IMR-90 (cell line): ENCODE results near the gene DIP2C. TPM values are rescaled to one million over a fixed set of nuclear protein-coding genes. Genes with fewer than 3 reads are reported as not detected.

Experiments used
- ATAC-seq: fragments of 200-7000 bp; cut with Tn5 transposase; 2 replicates; pipeline ENCODE4 v1.9.1; 2020; ENCODE audit warnings: low read depth, mild to moderate bottlenecking, moderate library complexity
- BruUV-seq: library from RNA; stranded (reverse); fragments of 400-500 nt; replicated peaks from 2 replicates; lab custom pipeline; 2021; lab: Mats Ljungman, UMichigan
- CTCF ChIA-PET: fragments of 300-600 bp; formaldehyde crosslinking; extraction: SDS; loops from one replicate; lab custom pipeline; 2021; ENCODE audit warnings: antibody characterized with exemption; lab: Yijun Ruan, JAX
- POLR2A ChIA-PET: fragments of 300-600 bp; sonication (Branson Sonifier 250); formaldehyde crosslinking; loops from one replicate; lab custom pipeline; 2022; ENCODE audit warnings: antibody characterized with exemption; ENCODE audit not compliant: unreplicated experiment; lab: Charles Lee
- DNase-seq: peaks from one replicate; pipeline ENCODE4 v3.0.0; 2013
- H2AFZ ChIP-seq: replicated peaks from 2 replicates; pipeline ENCODE3; 2013; ENCODE audit warnings: low read length, mild to moderate bottlenecking; ENCODE audit not compliant: poor library complexity
- H2AK5ac ChIP-seq: 2 replicates; pipeline ENCODE4 v1.6.1; 2013; ENCODE audit warnings: low read depth, low read length, inconsistent platforms
- H2AK9ac ChIP-seq: replicated peaks from 2 replicates; pipeline ENCODE3; 2013; ENCODE audit warnings: mild to moderate bottlenecking, low read depth, low read length, moderate library complexity; ENCODE audit not compliant: poor library complexity
- H2BK120ac ChIP-seq: 2 replicates; pipeline ENCODE4 v1.6.1; 2013; ENCODE audit warnings: low read depth, low read length, inconsistent platforms
- H2BK15ac ChIP-seq: 3 replicates; pipeline ENCODE4 v1.6.1; 2013; ENCODE audit warnings: low read depth, low read length, inconsistent platforms
- H2BK20ac ChIP-seq: 2 replicates; pipeline ENCODE4 v1.6.1; 2013; ENCODE audit warnings: low read depth, mild to moderate bottlenecking, inconsistent platforms, low read length, moderate library complexity
- H2BK5ac ChIP-seq: 2 replicates; pipeline ENCODE4 v1.6.1; 2013; ENCODE audit warnings: mild to moderate bottlenecking, low read depth, low read length, inconsistent platforms; ENCODE audit not compliant: poor library complexity, severe bottlenecking
- H3K14ac ChIP-seq: replicated peaks from 2 replicates; pipeline ENCODE4 v1.6.1; 2013; ENCODE audit warnings: low read depth, low read length, inconsistent platforms
- H3K18ac ChIP-seq: 2 replicates; pipeline ENCODE4 v1.6.1; 2013; ENCODE audit warnings: low read depth, low read length, control low read depth
- H3K23ac ChIP-seq: 2 replicates; pipeline ENCODE4 v1.6.1; 2013; ENCODE audit warnings: low read depth, low read length, inconsistent platforms
- H3K27ac ChIP-seq: 2 replicates; pipeline ENCODE4 v1.5.1; 2013; ENCODE audit warnings: mild to moderate bottlenecking, control low read depth, low read length; ENCODE audit not compliant: insufficient read depth
- H3K27me3 ChIP-seq: 2 replicates; pipeline ENCODE4 v1.6.1; 2013; ENCODE audit warnings: low read length; ENCODE audit not compliant: control insufficient read depth, insufficient read depth
- H3K36me3 ChIP-seq: 2 replicates; pipeline ENCODE4 v1.6.1; 2013; ENCODE audit warnings: low read length, mixed read lengths; ENCODE audit not compliant: control insufficient read depth, insufficient read depth
- H3K4ac ChIP-seq: 2 replicates; pipeline ENCODE4 v1.6.1; 2013; ENCODE audit warnings: low read depth, low read length, inconsistent platforms
- H3K4me1 ChIP-seq: 2 replicates; pipeline ENCODE4 v1.6.1; 2013; ENCODE audit warnings: low read length, mixed read lengths; ENCODE audit not compliant: control insufficient read depth, insufficient read depth
- H3K4me2 ChIP-seq: 2 replicates; pipeline ENCODE4 v1.6.1; 2013; ENCODE audit warnings: low read depth, mild to moderate bottlenecking, control low read depth, low read length, moderate library complexity
- H3K4me3 ChIP-seq: 2 replicates; pipeline ENCODE4 v1.5.1; 2013; ENCODE audit warnings: low read depth, mild to moderate bottlenecking, control low read depth, low read length, moderate library complexity; ENCODE audit not compliant: insufficient read depth
- H3K56ac ChIP-seq: 2 replicates; pipeline ENCODE4 v1.6.1; 2013; ENCODE audit warnings: low read length, inconsistent platforms; ENCODE audit not compliant: insufficient read depth; ENCODE audit errors: extremely low read depth
- H3K79me1 ChIP-seq, 2 experiments: 2 replicates each; pipeline ENCODE4 v1.6.1; 2013; ENCODE audit warnings: low read length in 2 of 2, inconsistent platforms in 1 of 2, low read depth in 1 of 2
- H3K9ac ChIP-seq: 2 replicates; pipeline ENCODE4 v1.6.1; 2013; ENCODE audit warnings: low read depth, low read length, control low read depth
- H3K9me1 ChIP-seq: 2 replicates; pipeline ENCODE4 v1.6.1; 2013; ENCODE audit warnings: low read length, inconsistent platforms; ENCODE audit not compliant: insufficient read depth
- H3K9me3 ChIP-seq: 2 replicates; pipeline ENCODE4 v1.6.1; 2013; ENCODE audit warnings: low read length; ENCODE audit not compliant: control insufficient read depth, insufficient read depth
- H4K20me1 ChIP-seq: 2 replicates; pipeline ENCODE4 v1.6.1; 2013; ENCODE audit warnings: low read length, inconsistent platforms; ENCODE audit not compliant: insufficient read depth
- H4K5ac ChIP-seq: 2 replicates; pipeline ENCODE4 v1.6.1; 2013; ENCODE audit warnings: mild to moderate bottlenecking, low read depth, low read length, control low read depth
- H4K8ac ChIP-seq, 2 experiments: 2 replicates each; pipeline ENCODE4 v1.6.1; 2013; ENCODE audit warnings: low read depth in 2 of 2, low read length in 2 of 2, control low read depth in 1 of 2, inconsistent platforms in 1 of 2
- H4K91ac ChIP-seq: 2 replicates; pipeline ENCODE4 v1.6.1; 2013; ENCODE audit warnings: low read depth, low read length, inconsistent platforms; ENCODE audit not compliant: insufficient read depth
- BHLHE40 ChIP-seq: fragments of 150-350 bp; IDR thresholded peaks from 2 replicates; pipeline ENCODE4 v1.6.1; 2016; ENCODE audit warnings: mild to moderate bottlenecking, low read depth, low read length
- CEBPB ChIP-seq: IDR thresholded peaks from 2 replicates; pipeline ENCODE4 v1.6.1; 2012; ENCODE audit warnings: low read depth, low read length, improper control_type of control experiment
- CHD1 ChIP-seq: IDR thresholded peaks from 2 replicates; pipeline ENCODE4 v1.6.1; 2012; ENCODE audit warnings: low read depth, low read length, improper control_type of control experiment
- FOS ChIP-seq: fragments of 150-350 bp; IDR thresholded peaks from 2 replicates; pipeline ENCODE4 v1.6.1; 2016; ENCODE audit warnings: low read depth, low read length
- MAFK ChIP-seq: IDR thresholded peaks from 2 replicates; pipeline ENCODE4 v1.6.1; 2012; ENCODE audit warnings: low read depth, low read length, improper control_type of control experiment
- MAZ ChIP-seq: IDR thresholded peaks from 2 replicates; pipeline ENCODE4 v1.6.1; 2012; ENCODE audit warnings: low read depth, mild to moderate bottlenecking, low read length, improper control_type of control experiment, moderate library complexity, borderline replicate concordance
- MXI1 ChIP-seq: IDR thresholded peaks from 2 replicates; pipeline ENCODE4 v1.6.1; 2012; ENCODE audit warnings: low read depth, mild to moderate bottlenecking, low read length, moderate library complexity, borderline replicate concordance
- NFE2L2 ChIP-seq: fragments of 150-350 bp; IDR thresholded peaks from 2 replicates; pipeline ENCODE4 v1.6.1; 2016; ENCODE audit warnings: low read depth, mild to moderate bottlenecking, low read length
- POLR2A ChIP-seq: IDR thresholded peaks from 2 replicates; pipeline ENCODE4 v1.6.1; 2012; ENCODE audit warnings: mild to moderate bottlenecking, low read depth, low read length
- RAD21 ChIP-seq: IDR thresholded peaks from 2 replicates; pipeline ENCODE4 v1.6.1; 2012; ENCODE audit warnings: low read length, improper control_type of control experiment
- RFX5 ChIP-seq: IDR thresholded peaks from 2 replicates; pipeline ENCODE4 v1.8.0; 2012; ENCODE audit warnings: low read depth, mild to moderate bottlenecking, low read length, moderate library complexity
- WGBS, 2 experiments: methylation state at CpG; one replicate each; pipeline versions ENCODE4 v1.1.5 to v1.1.7; 2013; ENCODE audit warnings: missing lambda C conversion rate in 2 of 2; ENCODE audit not compliant: insufficient read length in 1 of 2; ENCODE audit errors: extremely low coverage in 2 of 2; 5-methylcytosine and 5-hydroxymethylcytosine counted together
- dilution Hi-C: fragments of 300-500 bp; cut with HindIII; formaldehyde crosslinking; loops from one replicate; pipeline ENCODE4 v1.14.3; 2018; ENCODE audit warnings: low sequenced_read_pairs; ENCODE audit not compliant: unreplicated experiment
- in situ Hi-C: fragments of 300-500 bp; cut with MboI; formaldehyde crosslinking; loops from 3 replicates; pipeline ENCODE4 v1.14.3; 2019; ENCODE audit warnings: low sequenced_read_pairs, inconsistent platforms, mixed read lengths
- intact Hi-C: fragments of 100-400 bp; cut with micrococcal nuclease; formaldehyde crosslinking; loops from 2 replicates; pipeline ENCODE4 v1.10.0; 2022
- polyA plus RNA-seq, 3 experiments: library from polyadenylated mRNA; depleted of rRNA; stranded (reverse); fragments of >200 nt; gene quantifications; 2 replicates each; pipeline ENCODE4 v1.2.3, GENCODE V29; 2012; ENCODE audit warnings: low replicate concordance in 1 of 3
- total RNA-seq: library from RNA; depleted of rRNA; stranded (reverse); fragments of >200 nt; gene quantifications from 2 replicates; pipeline ENCODE4 v1.2.3, GENCODE V29; 2012
- TF ChIP-seq, protein P1 (sequence below): fragments of 150-350 bp; IDR thresholded peaks from 2 replicates; pipeline ENCODE4 v1.6.1; 2016; ENCODE audit warnings: low read depth, mild to moderate bottlenecking, low read length, moderate library complexity, borderline replicate concordance
- TF ChIP-seq, protein P2 (sequence below): fragments of 150-350 bp; IDR thresholded peaks from 2 replicates; pipeline ENCODE4 v1.6.1; 2017; ENCODE audit warnings: mild to moderate bottlenecking, antibody characterized with exemption, low read length, low read depth
- TF ChIP-seq, protein P3 (sequence below): conservative IDR thresholded peaks from 2 replicates; pipeline ENCODE4 v1.5.1; 2012; ENCODE audit warnings: mild to moderate bottlenecking, low read depth, low read length, improper control_type of control experiment

Gene DIP2C
- total and polyA plus RNA-seq, 2 of the 4 experiments (the other 2 are of a cell fraction): 8.6 to 17.3 TPM

- CTCF ChIA-PET: no interaction called here
- POLR2A ChIA-PET: no interaction called here
- DNase-seq (no peak), ATAC-seq (no peak)
- Histone ChIP-seq H4K5ac (no peak overlapping the region), H3K14ac (no peak overlapping the region), H2BK5ac (no peak overlapping the region), H2BK20ac (no peak overlapping the region), H2BK120ac (no peak overlapping the region), H2BK15ac (no peak overlapping the region), H3K79me1 (peaks cover 20 to 77% of the 10 kb centered on the region in 2 experiments), H4K8ac (no peak overlapping the region), H3K4me3 (no peak overlapping the region), H3K9me1 (peaks cover 22% of the 10 kb centered on the region), H3K27ac (no peak overlapping the region), H4K91ac (no peak overlapping the region), H3K4ac (no peak overlapping the region), H3K56ac (no peak overlapping the region), H3K36me3 (0 out of 2 replicates have a peak, but pooled peaks cover 1% of the 10 kb centered on the region), H3K27me3 (no peaks in the 10 kb centered on the region), H3K4me2 (no peak overlapping the region), H3K9me3 (peaks cover 9% of the 10 kb centered on the region), H3K4me1 (no peaks in the 10 kb centered on the region), H2AK9ac (no peak overlapping the region), H3K18ac (no peak overlapping the region), H2AFZ (no peak overlapping the region), H3K9ac (no peak overlapping the region), H3K23ac (no peak overlapping the region), H4K20me1 (peaks cover 83% of the 10 kb centered on the region), H2AK5ac (no peak overlapping the region)
- no TSS peak for BruUV-seq
- 100% methylated on average over 5 of the region's 23 CpGs; no CpG with 5 or more reads in 1 of the 2 experiments for WGBS, 2 experiments
- TF ChIP-seq POLR2A (no peak), RAD21 (no peak), CEBPB (no peak), NFE2L2 (no peak), FOS (no peak), RFX5 (no peak), MAFK (no peak), MAZ (no peak), BHLHE40 (no peak), CHD1 (no peak), MXI1 (no peak)
- TF ChIP-seq, protein P1, sequence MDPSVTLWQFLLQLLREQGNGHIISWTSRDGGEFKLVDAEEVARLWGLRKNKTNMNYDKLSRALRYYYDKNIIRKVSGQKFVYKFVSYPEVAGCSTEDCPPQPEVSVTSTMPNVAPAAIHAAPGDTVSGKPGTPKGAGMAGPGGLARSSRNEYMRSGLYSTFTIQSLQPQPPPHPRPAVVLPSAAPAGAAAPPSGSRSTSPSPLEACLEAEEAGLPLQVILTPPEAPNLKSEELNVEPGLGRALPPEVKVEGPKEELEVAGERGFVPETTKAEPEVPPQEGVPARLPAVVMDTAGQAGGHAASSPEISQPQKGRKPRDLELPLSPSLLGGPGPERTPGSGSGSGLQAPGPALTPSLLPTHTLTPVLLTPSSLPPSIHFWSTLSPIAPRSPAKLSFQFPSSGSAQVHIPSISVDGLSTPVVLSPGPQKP: no peak
- TF ChIP-seq, protein P2, sequence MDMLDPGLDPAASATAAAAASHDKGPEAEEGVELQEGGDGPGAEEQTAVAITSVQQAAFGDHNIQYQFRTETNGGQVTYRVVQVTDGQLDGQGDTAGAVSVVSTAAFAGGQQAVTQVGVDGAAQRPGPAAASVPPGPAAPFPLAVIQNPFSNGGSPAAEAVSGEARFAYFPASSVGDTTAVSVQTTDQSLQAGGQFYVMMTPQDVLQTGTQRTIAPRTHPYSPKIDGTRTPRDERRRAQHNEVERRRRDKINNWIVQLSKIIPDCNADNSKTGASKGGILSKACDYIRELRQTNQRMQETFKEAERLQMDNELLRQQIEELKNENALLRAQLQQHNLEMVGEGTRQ: no peak
- TF ChIP-seq, protein P3, sequence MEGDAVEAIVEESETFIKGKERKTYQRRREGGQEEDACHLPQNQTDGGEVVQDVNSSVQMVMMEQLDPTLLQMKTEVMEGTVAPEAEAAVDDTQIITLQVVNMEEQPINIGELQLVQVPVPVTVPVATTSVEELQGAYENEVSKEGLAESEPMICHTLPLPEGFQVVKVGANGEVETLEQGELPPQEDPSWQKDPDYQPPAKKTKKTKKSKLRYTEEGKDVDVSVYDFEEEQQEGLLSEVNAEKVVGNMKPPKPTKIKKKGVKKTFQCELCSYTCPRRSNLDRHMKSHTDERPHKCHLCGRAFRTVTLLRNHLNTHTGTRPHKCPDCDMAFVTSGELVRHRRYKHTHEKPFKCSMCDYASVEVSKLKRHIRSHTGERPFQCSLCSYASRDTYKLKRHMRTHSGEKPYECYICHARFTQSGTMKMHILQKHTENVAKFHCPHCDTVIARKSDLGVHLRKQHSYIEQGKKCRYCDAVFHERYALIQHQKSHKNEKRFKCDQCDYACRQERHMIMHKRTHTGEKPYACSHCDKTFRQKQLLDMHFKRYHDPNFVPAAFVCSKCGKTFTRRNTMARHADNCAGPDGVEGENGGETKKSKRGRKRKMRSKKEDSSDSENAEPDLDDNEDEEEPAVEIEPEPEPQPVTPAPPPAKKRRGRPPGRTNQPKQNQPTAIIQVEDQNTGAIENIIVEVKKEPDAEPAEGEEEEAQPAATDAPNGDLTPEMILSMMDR: no peak
- in situ Hi-C loops (no loop called here), intact Hi-C loops (no loop called here), dilution Hi-C loops (no loop called here)
Observed at GRCh38 chr10:644076-644942, 45.2 kb downstream of the DIP2C start.
